GM18498 (cell line): ENCODE results near the gene TSHZ1.

ENCODE experiments used
- ATAC-seq: cut with Tn5 transposase; IDR thresholded peaks from one replicate; pipeline ENCODE4 v1.9.1; 2021; ENCODE audit warnings: mild to moderate bottlenecking, moderate library complexity; ENCODE audit not compliant: unreplicated experiment

TSHZ1 gene

DNA sequence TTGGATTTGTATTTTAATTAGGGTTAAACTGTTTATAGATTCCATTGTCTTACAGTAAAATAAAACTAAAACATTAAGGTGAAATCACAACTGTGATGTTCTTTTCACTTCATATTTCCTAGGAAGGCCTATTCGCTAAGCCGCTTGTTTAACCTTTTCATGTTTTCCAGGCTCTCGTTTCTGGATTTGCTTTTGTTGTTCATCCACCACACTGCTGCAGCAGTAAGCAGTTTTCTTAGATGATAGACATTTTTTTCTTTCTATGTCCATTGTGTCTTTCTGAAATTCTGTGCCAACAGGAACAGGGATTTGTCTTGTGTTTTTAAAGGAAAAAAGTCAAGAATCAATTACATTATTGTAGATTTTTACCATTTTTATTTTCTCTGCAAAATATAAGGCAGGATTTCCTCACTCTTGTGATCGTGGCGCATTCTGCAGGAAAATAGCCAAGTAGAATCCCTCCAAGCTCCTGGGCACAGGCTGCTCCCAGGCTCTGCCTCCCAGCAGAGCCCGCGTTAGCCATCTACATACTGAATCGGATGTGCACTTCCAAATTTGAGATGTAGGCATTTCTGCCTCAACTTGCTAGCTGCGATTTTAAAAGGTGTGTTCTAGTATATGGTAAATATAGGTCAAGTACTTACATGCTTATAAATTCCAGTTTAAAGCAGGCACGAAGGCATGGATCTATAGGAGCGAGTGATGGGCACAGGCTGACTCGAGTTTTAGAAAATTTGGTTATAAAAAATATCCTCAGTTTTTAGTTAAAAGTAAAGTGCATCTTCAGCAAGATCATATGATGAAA is 10.2 kb downstream of the TSHZ1 start:
- no peak for ATAC-seq

DNA sequence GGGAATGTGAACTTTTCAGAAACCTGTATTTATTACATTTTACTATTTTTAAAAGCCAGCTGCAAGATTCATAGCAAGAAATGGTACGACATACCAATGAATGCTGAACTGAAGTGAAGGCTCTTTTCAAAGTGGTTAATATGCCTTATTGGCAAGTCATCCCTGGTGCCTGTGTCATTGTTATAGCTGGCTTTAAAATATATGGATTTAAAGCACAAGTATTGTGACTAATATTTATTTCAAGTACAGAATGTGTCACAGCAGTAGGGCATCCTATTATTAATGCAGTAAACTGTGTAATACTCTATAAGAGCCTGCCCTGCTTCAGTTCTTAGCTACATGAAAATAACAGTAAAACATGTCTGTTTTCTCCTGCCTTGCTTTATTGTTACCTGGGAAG is 10.8 kb downstream of the TSHZ1 start:
- no peak for ATAC-seq

GRCh38 chr18:75221897-75222296 is 11.3 kb downstream of the TSHZ1 start:
- no peak for ATAC-seq

- ATAC-seq = no peak
Observed at GRCh38 chr18:75222407-75222806, 11.8 kb downstream of the TSHZ1 start.

- no peak for ATAC-seq
Observed at GRCh38 chr18:75223687-75224347, 13.2 kb downstream of the TSHZ1 start.

- no peak for ATAC-seq
Observed at GRCh38 chr18:75226286-75226955, 15.8 kb downstream of the TSHZ1 start.

DNA sequence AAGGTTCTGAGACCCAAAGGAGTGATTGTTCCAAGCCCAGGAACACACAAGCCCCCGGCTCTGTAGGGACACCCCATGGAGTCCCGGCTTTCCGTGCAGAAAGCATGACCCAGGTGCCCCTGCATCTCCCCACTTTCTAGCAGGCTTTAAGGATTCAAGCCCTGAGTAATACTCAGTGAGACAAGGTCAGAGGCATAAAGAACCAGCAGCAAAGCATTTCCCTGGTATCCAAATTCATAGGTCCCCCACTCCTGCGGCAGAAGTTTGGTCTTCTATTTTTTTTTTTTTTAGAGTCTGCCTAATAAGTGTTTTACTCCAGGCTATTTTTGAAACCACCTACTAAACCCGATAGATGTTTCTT is 16.3 kb downstream of the TSHZ1 start:
- no peak for ATAC-seq

GRCh38 chr18:75227535-75228296 is 17.1 kb downstream of the TSHZ1 start:
- ATAC-seq = no peak

DNA sequence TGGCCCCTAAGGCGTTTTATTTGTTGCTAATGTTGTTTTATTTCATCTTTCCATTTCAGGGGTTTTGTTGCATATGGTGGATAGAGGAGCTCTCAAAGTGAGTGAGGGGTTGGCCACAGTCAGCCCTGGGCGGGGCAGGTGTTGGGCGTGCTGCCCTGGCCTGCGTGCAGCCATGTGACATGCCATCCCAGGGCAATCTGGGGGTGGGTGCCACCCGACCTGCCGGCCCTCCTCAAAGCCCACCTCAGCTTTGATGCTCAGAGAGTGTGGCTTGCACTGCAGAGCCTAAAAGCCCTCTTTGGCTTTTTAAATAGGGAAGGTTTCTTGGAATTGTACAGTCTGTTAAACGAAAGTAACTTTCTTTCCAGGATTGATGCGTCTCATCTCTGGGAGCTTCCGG is 18.4 kb downstream of the TSHZ1 start:
- no peak for ATAC-seq

DNA sequence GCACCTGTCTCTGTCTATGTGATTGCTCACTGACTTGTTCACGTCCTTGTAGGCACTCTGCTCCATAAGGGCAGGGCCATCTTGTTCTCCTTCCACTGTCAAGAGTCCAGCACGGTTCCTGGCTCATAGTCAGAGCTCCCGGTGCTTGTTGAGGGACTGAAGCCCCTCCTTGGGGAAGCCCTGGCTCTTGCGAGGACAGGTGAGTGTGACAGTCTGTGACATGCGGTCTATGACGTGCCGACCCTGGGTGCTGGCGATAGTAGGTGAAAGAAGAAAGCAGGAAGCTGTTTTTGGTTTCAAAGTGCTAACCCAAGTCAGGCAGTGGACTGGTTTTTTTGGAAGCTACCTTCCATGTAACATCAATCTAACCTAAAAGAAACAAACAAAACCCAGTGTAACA is 18.8 kb downstream of the TSHZ1 start:
- no peak for ATAC-seq

DNA sequence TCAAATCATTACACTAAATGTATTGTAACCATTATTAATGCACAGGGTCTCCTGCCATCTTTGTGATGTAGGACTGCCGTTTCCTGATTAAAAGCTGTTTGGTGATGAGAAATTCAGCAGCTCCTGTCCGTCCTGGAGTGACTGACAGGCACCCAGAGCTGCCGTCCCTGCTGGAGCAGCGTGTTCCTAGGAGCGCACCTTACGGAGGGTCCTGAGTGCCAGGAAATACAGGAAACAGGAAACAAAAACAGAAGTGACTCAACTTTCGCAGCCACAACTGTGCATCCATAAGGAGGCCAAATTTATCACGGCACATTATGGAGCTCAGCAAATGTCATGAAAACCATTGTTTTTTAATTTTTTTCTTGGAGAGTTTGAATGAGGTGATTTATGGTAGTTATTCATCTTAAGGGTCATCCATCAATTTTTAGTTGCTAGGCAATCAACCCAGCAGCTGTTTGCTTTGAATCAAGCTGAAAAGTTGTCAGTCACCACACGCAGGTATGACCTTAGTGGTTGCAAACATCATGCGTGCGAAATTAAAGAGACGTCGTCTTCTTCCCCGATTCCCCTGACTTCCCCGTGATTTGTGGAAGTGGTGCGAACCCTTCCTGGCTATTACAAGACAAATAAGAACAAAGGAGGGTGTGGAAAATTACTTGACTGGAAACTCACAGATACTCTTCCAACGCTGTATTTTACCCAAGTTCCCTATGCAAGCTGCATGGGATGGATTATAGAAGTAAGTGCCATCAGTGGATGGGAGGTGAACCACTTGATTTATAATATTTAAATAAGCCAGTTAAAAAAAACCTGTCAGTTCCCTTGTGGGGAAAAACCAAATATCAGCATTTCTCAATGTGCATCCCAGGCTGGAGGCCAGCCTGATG is 19.8 kb downstream of the TSHZ1 start:
- no peak for ATAC-seq

DNA sequence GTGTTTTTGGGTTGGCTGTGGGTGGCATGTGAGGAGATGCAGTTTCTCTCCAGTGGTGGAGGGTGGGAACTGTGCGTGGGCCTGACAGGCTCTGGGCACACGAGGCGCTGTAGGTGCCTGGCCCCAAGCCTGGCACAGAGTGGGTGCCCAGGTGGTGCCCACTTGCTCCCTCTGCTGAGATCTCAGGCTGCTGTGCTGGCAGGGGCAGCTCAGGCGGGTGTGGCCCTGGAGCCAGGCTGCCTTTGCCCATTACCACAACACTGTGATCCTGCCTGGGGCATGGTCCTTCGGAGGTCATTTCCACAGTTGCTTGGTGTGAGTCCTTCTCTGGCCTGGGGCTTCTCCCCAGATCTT is 20.4 kb downstream of the TSHZ1 start:
- ATAC-seq = no peak

DNA sequence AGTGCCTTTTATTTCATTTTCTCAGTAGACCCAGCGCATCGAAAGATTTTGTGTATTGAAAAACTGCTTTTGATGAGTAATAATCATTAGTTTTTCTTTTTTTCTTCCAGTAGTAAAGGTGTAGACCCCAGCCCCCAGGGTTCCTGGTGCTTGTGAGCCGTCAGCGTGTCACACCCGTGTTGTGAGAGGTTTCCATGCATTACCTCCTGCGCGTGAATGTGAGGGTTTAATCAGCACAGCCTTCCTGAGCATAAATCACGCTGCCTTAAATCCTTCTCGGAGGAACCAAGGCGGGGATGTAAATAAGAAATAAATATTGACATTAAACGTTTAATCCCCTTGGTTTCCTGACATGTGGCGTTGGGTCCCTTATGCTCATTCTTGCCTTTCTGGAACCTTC is 24.3 kb downstream of the TSHZ1 start:
- no peak for ATAC-seq

- ATAC-seq = no peak
Observed at GRCh38 chr18:75235896-75236295, 25.3 kb downstream of the TSHZ1 start.

- no peak for ATAC-seq
Observed at GRCh38 chr18:75238100-75238499, 27.5 kb downstream of the TSHZ1 start.

GRCh38 chr18:75238786-75239185 is 28.2 kb downstream of the TSHZ1 start:
- no peak for ATAC-seq

DNA sequence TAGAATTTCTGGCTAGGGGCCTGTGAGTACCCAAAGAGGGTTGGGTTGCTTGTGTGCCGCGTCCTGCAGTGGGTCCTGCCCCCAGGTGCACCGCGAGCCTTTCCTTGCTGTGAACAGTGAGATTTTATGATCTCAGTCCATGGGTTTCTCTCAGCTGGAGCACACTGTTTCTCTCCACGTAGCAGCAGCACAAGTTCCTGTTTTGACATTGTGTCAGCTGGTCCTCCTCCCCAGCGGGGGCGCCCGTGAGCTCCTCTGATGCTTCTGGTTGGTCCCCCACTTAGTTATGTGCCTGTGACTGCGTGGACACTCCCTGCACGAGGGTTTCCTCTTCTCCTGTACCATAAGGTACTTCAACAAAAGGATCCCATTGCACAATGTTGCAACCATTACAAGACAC is 29.8 kb downstream of the TSHZ1 start:
- no peak for ATAC-seq

GRCh38 chr18:75241705-75242104 is 31.1 kb downstream of the TSHZ1 start:
- ATAC-seq = no peak

- no peak for ATAC-seq
Observed at GRCh38 chr18:75244351-75245313, 34.0 kb downstream of the TSHZ1 start.
